Activated naive CD8-positive, alpha-beta T cell treated with anti-CD3 and anti-CD28 coated beads, Interleukin-2, amount 10 ng/mL, durations not matched to agents 7 days and 5 days (primary cell): ENCODE data around the gene LDOC1. TPM values are rescaled to one million over a fixed set of nuclear protein-coding genes. Genes with fewer than 3 reads are reported as not detected.
A peak's percentile ranks its signal among the peaks of the same experiment; 100 is the strongest.
"Not testable (repeated sequence)": the region's sequence is repeated elsewhere in the genome, so short reads cannot be mapped to it uniquely, and the experiment has no call there.

Source experiments
- ATAC-seq: fragments of 150-1000 bp; cut with Tn5 transposase; one replicate; pipeline ENCODE4 v1.10.0; 2021; ENCODE audit warnings: low read depth, moderate library complexity
- POLR2A ChIA-PET: fragments of 350-600 bp; sonication (Branson Sonifier 250); formaldehyde crosslinking; loops from one replicate; lab custom pipeline; 2021; ENCODE audit warnings: antibody characterized with exemption; lab: Charles Lee
- DNase-seq: peaks from one replicate; pipeline ENCODE4 v3.0.0; 2021
- H3K27ac Mint-ChIP-seq: one replicate; pipeline ENCODE4 v1.8.0; 2022; ENCODE audit warnings: mild to moderate bottlenecking, mixed read lengths
- H3K27me3 Mint-ChIP-seq: one replicate; pipeline ENCODE4 v1.8.0; 2022; ENCODE audit warnings: mild to moderate bottlenecking, moderate library complexity, mixed read lengths
- H3K36me3 Mint-ChIP-seq: one replicate; pipeline ENCODE4 v1.8.0; 2021; ENCODE audit warnings: mild to moderate bottlenecking, mixed read lengths
- H3K4me1 Mint-ChIP-seq: one replicate; pipeline ENCODE4 v1.8.0; 2021; ENCODE audit warnings: mixed read lengths
- H3K4me3 Mint-ChIP-seq: one replicate; pipeline ENCODE4 v1.8.0; 2022; ENCODE audit warnings: mild to moderate bottlenecking, moderate library complexity, mixed read lengths
- H3K9me3 Mint-ChIP-seq: one replicate; pipeline ENCODE4 v1.8.0; 2021; ENCODE audit warnings: mixed read lengths
- total RNA-seq, 2 experiments: library from RNA; stranded (reverse); gene quantifications; one replicate each; pipeline ENCODE4 v1.2.3, GENCODE V29; 2021

Gene LDOC1
- 1 to 10 TPM; 2.2 to 2.3 TPM for total RNA-seq

DNA sequence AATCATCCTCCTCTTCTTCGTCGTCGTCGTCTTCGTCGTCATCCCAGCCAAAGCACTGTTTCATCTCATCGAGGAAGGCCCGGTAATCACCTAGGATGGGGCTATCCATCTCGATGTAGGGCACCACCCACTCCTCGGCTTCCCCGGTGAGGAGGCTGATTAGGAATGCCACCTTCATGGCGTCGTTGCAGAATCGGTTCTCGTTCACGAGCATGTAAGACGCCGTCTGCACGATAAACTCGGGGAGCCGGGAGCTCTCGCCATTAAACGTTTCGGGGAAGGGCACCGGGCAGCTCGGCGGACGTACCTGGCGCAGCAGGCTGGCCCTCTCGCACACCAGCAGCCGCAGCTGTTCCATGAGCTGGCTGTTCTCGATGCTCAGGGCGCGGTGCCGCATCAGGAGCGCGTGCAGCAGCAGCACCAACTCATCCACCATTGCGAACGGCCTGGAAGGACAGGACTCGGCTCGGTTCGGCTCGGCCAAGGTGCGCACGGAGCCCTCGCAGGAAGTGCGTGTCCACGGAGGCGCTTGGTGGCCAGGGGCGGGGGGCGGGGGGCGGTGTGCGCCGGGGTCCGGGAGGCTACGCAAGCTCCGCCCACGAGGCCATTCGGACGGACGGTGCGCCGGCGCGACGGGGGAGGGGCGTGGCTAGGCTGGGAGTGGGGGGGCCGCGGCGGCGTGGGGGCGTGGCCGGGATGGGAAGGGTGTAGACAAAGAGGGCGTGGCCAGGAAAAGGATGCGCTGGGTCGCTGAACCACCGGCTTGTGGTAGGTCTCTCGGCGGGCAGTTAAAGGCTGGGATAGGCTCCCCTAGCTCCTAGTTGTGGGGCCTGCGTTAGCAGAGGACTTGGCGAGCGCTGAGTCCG lies at the start of gene LDOC1:
LDOC1 (minus strand) TSS at position 544 of the 866 bp plus-strand sequence; CDS start at position 436, 108 bp downstream.
- H3K9me3 Mint-ChIP-seq: no peaks in the 10 kb centered on the region
- POLR2A ChIA-PET: no interaction called here
- ATAC-seq: peak; percentile 76
- H3K4me1 Mint-ChIP-seq: peaks cover 2% of the 10 kb centered on the region
- H3K36me3 Mint-ChIP-seq: no peaks in the 10 kb centered on the region
- H3K27ac Mint-ChIP-seq: peak within 1 kb of the TSS; percentile 51
- peak within 1 kb of the TSS; percentile 69 for H3K4me3 Mint-ChIP-seq
- peaks cover 3% of the 10 kb centered on the region for H3K27me3 Mint-ChIP-seq
- DNase-seq: peak; percentile 55

GRCh38 chrX:141221611-141222010 lies 44.7 kb upstream of the LDOC1 start:
- Mint-ChIP-seq H3K27ac (no peak overlapping the region), H3K4me3 (no peak overlapping the region), H3K9me3 (no peaks in the 10 kb centered on the region), H3K36me3 (no peaks in the 10 kb centered on the region), H3K4me1 (no peaks in the 10 kb centered on the region), H3K27me3 (no peaks in the 10 kb centered on the region)
- DNase-seq: no peak
- ATAC-seq: no peak
- POLR2A ChIA-PET: no interaction called here

DNA sequence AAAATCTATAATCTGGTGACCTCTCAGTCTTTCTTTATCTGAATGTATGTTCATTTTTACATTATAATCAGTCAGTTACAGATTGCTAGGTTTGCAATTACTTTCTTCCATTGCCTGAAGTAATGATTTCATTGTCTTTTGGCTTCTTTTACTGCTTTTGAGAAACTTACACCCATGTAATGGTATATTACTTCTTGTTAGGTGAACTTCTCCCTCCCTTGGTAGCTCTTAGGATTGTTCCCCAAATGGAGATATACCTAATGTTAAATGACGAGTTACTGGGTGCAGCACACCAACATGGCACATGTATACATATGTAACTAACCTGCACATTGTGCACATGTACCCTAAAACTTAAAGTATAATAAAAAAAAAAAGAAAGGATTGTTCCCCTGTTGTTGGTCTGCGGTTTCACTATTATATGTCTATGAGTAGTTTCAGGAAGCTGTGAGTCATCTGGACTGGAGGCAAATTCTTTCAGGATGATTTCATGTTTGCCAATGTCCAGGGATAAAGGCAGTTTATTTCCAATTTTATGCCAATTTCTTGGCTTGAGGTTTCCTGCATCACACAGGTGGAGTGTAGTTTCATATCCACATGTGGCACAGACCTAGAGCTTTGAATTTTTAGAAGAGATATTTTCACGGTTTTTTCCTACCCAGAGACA lies 43.5 kb upstream of the LDOC1 start:
- ATAC-seq: no peak
- POLR2A ChIA-PET: no interaction called here
- no peaks in the 10 kb centered on the region for H3K4me1 Mint-ChIP-seq
- no peaks in the 10 kb centered on the region for H3K27me3 Mint-ChIP-seq
- H3K27ac Mint-ChIP-seq: no peak overlapping the region
- no peaks in the 10 kb centered on the region for H3K36me3 Mint-ChIP-seq
- H3K4me3 Mint-ChIP-seq: no peak overlapping the region
- H3K9me3 Mint-ChIP-seq: no peaks in the 10 kb centered on the region
- no peak for DNase-seq

GRCh38 chrX:141214196-141214595 lies 37.3 kb upstream of the LDOC1 start:
- Mint-ChIP-seq H3K9me3 (peaks cover 2% of the 10 kb centered on the region), H3K36me3 (no peaks in the 10 kb centered on the region), H3K4me3 (no peak overlapping the region), H3K27ac (no peak overlapping the region), H3K27me3 (no peaks in the 10 kb centered on the region), H3K4me1 (no peaks in the 10 kb centered on the region)
- POLR2A ChIA-PET: no interaction called here
- DNase-seq (no peak), ATAC-seq (no peak)

DNA sequence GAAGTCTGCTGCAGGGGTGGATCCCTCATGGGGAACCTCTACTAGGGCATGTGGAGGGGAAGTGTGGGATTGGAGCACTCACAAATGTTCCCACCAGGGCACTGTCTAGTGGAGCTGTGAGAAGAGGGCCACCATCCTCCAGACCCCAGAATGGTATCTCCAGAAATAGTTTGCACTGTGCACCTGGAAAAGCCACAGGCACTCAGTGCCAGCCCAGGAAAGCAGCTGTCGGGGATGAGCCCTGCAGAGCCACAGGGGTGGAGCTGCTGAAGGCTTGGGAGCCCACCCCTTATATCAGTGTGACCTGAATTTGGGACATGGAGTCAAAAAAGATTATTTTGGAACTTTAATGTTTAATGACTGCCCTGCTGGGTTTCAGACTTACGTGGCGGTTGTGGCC lies 25.0 kb upstream of the LDOC1 start:
- no peaks in the 10 kb centered on the region for H3K4me1 Mint-ChIP-seq
- H3K4me3 Mint-ChIP-seq: no peak overlapping the region
- no peak overlapping the region for H3K27ac Mint-ChIP-seq
- no peaks in the 10 kb centered on the region for H3K9me3 Mint-ChIP-seq
- ATAC-seq (no peak), DNase-seq (no peak)
- H3K36me3 Mint-ChIP-seq: no peaks in the 10 kb centered on the region
- no peaks in the 10 kb centered on the region for H3K27me3 Mint-ChIP-seq
- POLR2A ChIA-PET: no interaction called here

DNA sequence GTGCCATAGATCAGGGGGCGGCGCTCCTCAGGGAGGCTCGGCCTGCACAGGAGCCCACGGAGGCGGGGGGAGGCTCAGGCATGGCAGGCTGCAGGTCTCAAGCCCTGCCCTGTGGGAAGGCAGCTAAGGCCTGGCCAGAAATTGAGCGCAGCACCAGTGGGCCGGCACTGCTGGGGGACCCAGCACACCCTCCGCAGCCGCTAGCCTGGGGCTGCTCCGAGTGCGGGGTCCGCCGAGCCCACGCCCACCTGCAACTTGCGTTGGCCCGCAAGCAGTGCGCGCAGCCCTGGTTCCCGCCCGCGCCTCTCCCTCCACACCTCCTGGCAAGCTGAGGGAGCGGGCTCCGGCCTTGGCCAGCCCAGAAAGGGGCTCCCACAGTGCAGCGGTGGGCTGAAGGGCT lies 11.6 kb upstream of the LDOC1 start:
- H3K4me1 Mint-ChIP-seq, H3K4me3 Mint-ChIP-seq, ATAC-seq, H3K27ac Mint-ChIP-seq, H3K36me3 Mint-ChIP-seq, H3K27me3 Mint-ChIP-seq, DNase-seq, POLR2A ChIA-PET, H3K9me3 Mint-ChIP-seq: not testable (repeated sequence)

DNA sequence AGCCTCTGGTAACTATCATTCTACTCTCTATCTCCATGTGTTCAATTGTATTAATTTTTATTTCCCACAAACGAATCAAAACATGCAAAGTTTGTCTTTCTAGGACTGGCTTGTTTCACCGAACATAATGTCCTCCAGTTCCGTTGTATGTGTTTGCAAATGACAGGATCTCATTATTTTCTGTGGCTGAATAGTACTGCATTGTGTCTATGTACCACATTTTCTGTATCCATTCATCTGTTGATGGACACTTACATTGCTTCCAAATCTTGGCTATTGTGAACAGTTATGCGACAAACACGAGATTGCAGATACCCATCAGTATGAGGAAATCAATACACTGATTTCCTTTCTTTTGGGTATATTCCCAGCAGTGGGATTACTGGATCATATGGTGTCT lies 8.4 kb upstream of the LDOC1 start:
- Mint-ChIP-seq H3K4me1 (no peaks in the 10 kb centered on the region), H3K36me3 (no peaks in the 10 kb centered on the region), H3K4me3 (no peak overlapping the region), H3K27me3 (no peaks in the 10 kb centered on the region), H3K27ac (no peak overlapping the region), H3K9me3 (no peaks in the 10 kb centered on the region)
- no peak for ATAC-seq
- POLR2A ChIA-PET: no interaction called here
- DNase-seq: no peak

DNA sequence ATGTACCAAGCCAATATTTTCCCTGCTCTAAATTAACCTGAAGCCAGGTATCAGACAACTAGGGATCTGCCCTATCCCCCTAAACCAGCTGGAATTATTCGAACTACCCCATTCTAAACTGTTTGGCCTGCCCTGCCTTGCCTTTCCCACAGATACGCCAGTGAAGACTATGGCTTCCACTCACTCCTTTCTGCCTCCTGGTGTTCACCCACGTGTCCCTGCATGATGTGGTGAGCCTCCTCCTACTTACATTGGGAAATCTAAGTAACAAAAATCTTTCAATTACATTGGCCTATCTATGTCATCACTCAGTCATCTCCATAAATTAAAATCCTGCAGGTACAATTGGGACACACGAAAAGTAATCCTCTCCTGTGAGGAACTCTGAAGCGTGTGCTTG lies 6.1 kb upstream of the LDOC1 start:
- H3K36me3 Mint-ChIP-seq: no peaks in the 10 kb centered on the region
- POLR2A ChIA-PET: no interaction called here
- no peak overlapping the region for H3K27ac Mint-ChIP-seq
- H3K27me3 Mint-ChIP-seq: no peaks in the 10 kb centered on the region
- DNase-seq (no peak), ATAC-seq (no peak)
- H3K4me1 Mint-ChIP-seq: no peaks in the 10 kb centered on the region
- H3K4me3 Mint-ChIP-seq: no peak overlapping the region
- H3K9me3 Mint-ChIP-seq: no peaks in the 10 kb centered on the region

DNA sequence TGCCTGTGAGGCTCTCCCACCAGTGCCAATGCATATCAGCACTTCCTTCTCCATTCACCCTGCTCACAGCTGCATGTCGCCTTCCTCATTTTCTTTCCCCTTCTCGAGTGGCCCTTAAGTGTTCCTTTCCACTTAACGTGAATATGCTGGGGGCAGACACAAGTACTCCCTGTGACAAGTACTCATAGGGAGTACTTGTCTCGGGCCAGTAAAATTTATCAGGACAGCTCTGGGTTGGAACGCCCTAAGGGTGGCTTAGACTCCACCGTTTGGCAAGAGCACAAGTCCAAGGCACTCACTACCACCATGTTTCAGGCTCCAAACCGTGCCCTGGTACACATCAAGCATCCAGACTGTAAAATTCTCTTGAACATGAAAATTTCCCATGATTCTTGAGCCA lies 3.9 kb upstream of the LDOC1 start:
- DNase-seq (no peak), ATAC-seq (no peak)
- Mint-ChIP-seq H3K4me3 (no peak overlapping the region), H3K27me3 (peaks cover 2% of the 10 kb centered on the region), H3K9me3 (no peaks in the 10 kb centered on the region), H3K36me3 (no peaks in the 10 kb centered on the region), H3K4me1 (peaks cover 2% of the 10 kb centered on the region), H3K27ac (no peak overlapping the region)
- POLR2A ChIA-PET: no interaction called here

DNA sequence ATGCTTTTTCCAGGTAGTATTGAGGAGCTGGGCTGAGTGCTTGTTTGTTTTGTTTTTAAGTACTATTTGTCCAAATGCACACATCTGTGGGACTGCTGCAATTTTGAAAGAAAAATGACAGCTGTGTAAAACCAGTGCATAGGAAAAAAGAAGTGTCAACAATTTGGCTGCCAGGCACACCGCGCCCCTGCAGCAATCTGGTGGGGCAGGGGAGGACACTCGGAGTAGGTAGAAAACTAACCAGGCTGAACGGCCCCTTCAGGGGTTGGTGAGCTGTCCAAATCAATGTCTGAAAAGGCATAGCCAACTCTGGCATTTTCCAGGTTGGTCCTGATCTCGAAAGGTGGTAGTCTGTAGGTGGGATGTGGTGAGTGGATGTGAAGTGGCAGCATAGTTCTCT lies 1.1 kb downstream of the LDOC1 start:
- POLR2A ChIA-PET: no interaction called here

GRCh38 chrX:141164406-141164805 lies 12.5 kb downstream of the LDOC1 start:
- no peaks in the 10 kb centered on the region for H3K9me3 Mint-ChIP-seq
- POLR2A ChIA-PET: no interaction called here
- DNase-seq: no peak
- no peaks in the 10 kb centered on the region for H3K27me3 Mint-ChIP-seq
- no peaks in the 10 kb centered on the region for H3K4me1 Mint-ChIP-seq
- no peak overlapping the region for H3K4me3 Mint-ChIP-seq
- no peak overlapping the region for H3K27ac Mint-ChIP-seq
- no peak for ATAC-seq
- no peaks in the 10 kb centered on the region for H3K36me3 Mint-ChIP-seq

More for the DNA sequence above, 1.1 kb downstream of the LDOC1 start:
- Mint-ChIP-seq H3K27ac (peak overlapping the region; percentile 51), H3K27me3 (peaks cover 3% of the 10 kb centered on the region), H3K36me3 (no peaks in the 10 kb centered on the region), H3K4me3 (peak overlapping the region; percentile 56), H3K4me1 (peaks cover 2% of the 10 kb centered on the region), H3K9me3 (no peaks in the 10 kb centered on the region)
- ATAC-seq (no peak), DNase-seq (no peak)

- no peaks in the 10 kb centered on the region for H3K36me3 Mint-ChIP-seq
- no peak overlapping the region for H3K27ac Mint-ChIP-seq
- H3K4me3 Mint-ChIP-seq: no peak overlapping the region
- ATAC-seq: no peak
- H3K27me3 Mint-ChIP-seq: peaks cover 2% of the 10 kb centered on the region
- no peak for DNase-seq
- peaks cover 2% of the 10 kb centered on the region for H3K9me3 Mint-ChIP-seq
- H3K4me1 Mint-ChIP-seq: no peaks in the 10 kb centered on the region
- POLR2A ChIA-PET: no interaction called here
These were observed 18.8 kb downstream of the LDOC1 start for GRCh38 chrX:141158084-141158483.

- DNase-seq, H3K4me1 Mint-ChIP-seq, H3K27me3 Mint-ChIP-seq, H3K9me3 Mint-ChIP-seq, H3K4me3 Mint-ChIP-seq, H3K36me3 Mint-ChIP-seq, ATAC-seq, H3K27ac Mint-ChIP-seq, POLR2A ChIA-PET: not testable (repeated sequence)
These were observed 21.7 kb downstream of the LDOC1 start for GRCh38 chrX:141155231-141155630.

GRCh38 chrX:141142946-141143345 lies 34.0 kb downstream of the LDOC1 start:
- Mint-ChIP-seq H3K4me3 (no peak overlapping the region), H3K27ac (no peak overlapping the region), H3K4me1 (no peaks in the 10 kb centered on the region), H3K36me3 (no peaks in the 10 kb centered on the region), H3K27me3 (no peaks in the 10 kb centered on the region), H3K9me3 (no peaks in the 10 kb centered on the region)
- POLR2A ChIA-PET: no interaction called here
- ATAC-seq (no peak), DNase-seq (no peak)
